Measurements from ENCODE around the gene HADHB.

- TF ChIP-seq POLR2AphosphoS5 (IDR thresholded peaks at IDR 0.05; ENCODE audit: low read depth, low read length): no peak
- TF ChIP-seq POLR2A (IDR thresholded peaks at IDR 0.05; ENCODE audit: low read depth, low read length): no peak
- TF ChIP-seq TAF1 (IDR thresholded peaks at IDR 0.05; ENCODE audit: low read depth, low read length): no peak
- no peak for TF ChIP-seq SPI1 (IDR thresholded peaks at IDR 0.05; ENCODE audit: low read depth, low read length)
- TF ChIP-seq POU2F2 (IDR thresholded peaks at IDR 0.05; ENCODE audit: low read depth, low read length): no peak
Observed at GRCh38 chr2:26224095-26224494, 20.6 kb upstream of the HADHB start.

Measured in GM12891 (cell line).